GM12801 (cell line): ENCODE measurements around the gene KRT83.

Experiments used
- CTCF ChIP-seq: IDR thresholded peaks from one replicate; pipeline ENCODE4 v1.5.1; 2011; ENCODE audit warnings: control low read depth; ENCODE audit not compliant: insufficient read length; ENCODE audit errors: extremely low read depth

KRT83 gene

DNA sequence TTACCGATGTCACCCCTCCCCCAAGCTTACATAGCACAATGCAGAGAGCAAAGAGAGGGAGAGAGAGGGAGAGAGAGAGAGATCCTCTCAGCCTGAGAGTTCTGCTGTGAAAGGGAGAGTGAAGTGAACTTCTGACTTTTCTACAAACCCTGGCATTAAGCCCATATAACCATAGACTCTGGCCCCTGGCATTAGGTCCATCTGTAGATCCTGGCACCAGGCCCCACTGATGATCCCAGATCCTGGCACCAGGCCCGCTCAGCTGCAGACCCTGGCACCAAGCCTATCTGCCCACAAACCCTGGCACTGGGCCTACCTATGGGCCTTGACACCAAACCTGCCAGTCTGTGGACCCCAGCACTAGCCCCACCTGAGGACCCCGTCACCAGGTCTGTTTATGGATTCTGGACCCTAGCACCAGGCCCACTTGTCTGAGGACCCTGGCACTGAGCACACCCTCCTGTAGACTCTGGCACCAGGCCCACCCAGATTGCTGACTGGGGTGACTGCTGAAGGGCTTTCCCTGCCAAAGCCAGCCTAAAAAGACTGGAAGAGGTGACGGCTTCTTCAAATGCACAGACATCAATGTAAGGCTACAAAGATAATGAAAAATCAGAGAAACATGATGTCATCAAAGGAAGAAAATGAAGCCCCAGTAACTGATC is 14.5 kb upstream of the KRT83 start:
- no peak for TF ChIP-seq CTCF

DNA sequence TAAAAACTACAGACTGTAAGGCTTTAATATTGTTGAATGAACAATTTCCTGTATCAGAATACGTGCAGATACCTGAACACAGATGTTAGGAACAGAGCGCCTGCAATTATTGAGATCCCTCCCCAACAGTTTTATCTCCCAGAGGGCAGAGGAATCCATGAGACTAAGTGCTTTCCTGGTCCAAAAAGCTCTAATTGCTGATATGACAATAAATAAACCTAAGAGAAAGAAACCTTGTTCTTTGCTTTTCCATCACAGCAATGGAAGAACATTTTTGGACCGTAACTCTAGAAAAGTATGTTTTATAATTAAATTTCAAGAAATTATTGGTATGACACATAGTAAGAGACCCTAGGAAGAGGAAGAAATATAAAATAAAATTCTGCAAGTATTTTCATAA is 13.0 kb upstream of the KRT83 start:
- TF ChIP-seq CTCF = no peak

DNA sequence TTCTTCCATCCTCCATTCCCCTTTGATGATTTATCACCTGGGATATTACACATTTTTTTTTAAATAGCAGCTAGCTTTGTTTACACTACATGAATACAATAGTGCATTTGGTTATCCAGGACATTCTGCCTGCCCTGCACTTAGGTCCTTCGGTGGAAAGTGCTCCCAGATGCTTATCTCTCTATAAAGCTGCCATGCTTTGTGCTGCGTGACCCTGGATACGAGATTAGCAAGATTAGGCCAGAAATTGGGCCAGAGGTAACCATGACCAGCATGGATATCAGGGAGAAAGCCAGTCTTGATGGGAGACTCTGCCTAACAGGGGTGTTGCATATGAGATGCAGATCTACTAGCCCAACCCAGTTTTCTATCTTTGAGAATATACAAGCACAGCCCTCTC is 12.1 kb upstream of the KRT83 start:
- no peak for TF ChIP-seq CTCF

DNA sequence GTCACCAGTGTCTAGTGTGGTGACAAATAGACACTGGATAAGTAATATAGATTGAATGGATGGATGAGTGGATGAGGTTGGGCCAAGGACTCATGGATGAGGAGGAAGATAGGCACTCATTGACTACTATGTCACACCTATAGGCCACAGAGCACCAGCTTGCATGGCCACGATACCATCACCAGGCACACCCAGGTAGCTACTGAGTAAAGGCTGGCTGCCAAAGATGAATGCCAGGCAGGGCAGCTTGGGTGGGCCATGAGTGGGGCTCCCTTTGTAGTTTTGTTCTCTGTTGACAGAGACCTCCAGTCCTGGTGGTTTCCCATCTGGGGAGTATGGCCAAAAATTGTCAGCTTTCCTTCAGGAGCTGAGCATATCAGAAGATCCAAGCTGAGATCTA is 11.2 kb upstream of the KRT83 start:
- TF ChIP-seq CTCF = no peak

DNA sequence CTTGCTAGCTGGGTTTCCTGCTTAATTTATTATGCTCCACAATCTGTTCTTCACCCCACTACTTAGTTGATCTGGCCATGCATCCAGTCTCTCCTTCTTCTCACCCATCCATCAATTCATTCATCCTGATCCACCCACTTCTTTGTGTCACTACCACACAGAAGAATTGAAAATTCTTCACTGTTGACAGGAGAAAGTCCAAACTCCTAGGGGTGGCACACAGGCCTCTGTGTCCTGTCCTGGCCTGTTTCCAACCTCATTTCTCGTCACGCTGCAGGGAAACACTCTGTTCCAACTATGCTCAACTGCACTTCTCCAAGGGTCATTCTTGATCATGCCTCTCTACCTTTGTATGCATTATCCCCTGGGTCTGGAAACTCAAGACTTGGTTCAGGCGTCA is 10.6 kb upstream of the KRT83 start:
- TF ChIP-seq CTCF = no peak

- TF ChIP-seq CTCF = no peak
Measured at GRCh38 chr12:52331039-52331438, 9.8 kb upstream of the KRT83 start.

GRCh38 chr12:52327830-52328500 is 6.8 kb upstream of the KRT83 start:
- no peak for TF ChIP-seq CTCF
